Measurements from ENCODE around the gene PTPN20.

PTPN20 gene

DNA sequence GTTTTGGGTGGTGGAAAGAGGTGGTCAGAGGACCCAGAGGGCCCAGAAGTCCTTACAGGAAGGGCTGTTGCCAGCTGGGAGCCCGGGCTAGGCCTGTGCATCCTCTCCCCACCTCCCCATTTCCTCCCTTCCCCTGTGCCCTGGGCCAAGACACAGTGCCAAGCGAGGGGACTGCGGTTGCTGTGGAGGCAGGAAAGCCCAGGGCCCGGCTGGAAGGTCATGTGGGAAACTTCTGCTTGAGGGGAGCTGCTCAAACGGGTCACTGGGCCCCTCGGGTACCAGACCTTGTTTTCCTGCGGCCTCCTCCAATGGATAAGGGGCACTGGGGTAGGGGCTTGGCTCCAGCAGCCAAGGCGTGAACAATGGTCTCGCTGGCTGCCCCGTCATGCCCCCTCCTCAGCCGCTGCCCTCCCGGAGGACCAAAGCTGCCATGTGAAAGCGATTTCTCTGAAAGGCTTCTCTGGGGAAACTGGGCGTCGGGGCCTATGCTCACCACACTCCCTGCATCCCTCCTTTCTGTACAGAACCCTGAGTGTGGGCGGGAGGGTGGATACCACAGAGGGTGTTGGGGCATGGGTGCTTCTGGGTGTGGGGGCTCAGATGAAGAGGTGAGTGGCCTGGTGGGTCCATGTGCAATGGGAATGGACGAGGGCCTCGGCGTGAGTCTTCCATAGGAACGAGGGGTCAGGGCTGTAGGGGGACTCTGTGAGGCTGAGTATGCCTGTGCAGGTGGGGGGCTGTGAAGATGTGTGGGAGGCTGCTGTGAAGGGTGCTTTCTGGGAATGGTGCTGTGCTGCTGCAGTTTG lies 135.3 kb downstream of the PTPN20 start:
- DNase-seq (ENCODE audit: low read depth in 1 of 2, low spot score in 1 of 2) = no peak

- DNase-seq (ENCODE audit: low read depth in 1 of 2, low spot score in 1 of 2) = no peak
Measured at GRCh38 chr10:47047127-47047504, 135.9 kb downstream of the PTPN20 start.

GRCh38 chr10:47047577-47048525 lies 136.6 kb downstream of the PTPN20 start:
- DNase-seq (ENCODE audit: low read depth in 1 of 2, low spot score in 1 of 2) = peak; percentile 59 to 74

GRCh38 chr10:47048526-47048905 lies 137.3 kb downstream of the PTPN20 start:
- no peak for DNase-seq (ENCODE audit: low read depth in 1 of 2, low spot score in 1 of 2)

DNA sequence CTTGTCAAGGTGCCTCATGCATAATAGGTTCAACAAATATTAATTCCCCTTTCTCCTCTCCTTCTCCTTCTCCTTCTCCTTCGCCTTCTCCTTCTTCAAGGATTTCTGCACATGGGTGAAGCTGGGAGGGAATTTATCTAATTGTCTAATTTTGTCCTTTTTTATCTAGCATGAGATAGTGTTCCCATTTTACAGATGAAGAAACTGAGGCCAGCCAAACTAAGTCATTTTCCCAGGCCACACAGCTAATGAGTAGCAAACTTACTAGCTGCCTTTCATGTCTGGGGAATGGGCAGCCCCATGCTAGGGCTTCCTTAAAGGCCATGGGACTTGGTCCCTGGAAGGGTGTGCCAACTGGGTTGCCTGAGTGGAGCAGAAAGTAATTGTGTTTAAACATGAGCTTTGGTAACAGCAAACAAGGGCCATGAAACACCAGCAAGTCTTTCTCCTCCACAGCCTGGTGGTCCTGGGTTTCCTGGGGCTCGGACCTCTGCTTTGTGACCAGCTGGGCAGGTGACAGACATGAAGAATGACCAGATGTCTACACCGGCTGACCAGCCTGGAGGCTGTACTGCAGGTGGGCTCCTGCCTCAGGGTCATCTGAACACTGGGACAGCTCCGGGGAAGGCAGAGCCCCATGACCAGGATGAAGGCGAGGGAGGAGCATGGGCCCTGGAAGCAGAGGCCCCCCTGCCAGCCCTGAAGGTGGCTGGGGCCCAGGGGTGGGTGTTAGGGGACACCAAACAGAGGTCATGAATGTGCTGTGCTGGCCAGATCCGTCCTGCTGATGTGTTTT lies 138.0 kb downstream of the PTPN20 start:
- no peak for DNase-seq (ENCODE audit: low read depth in 1 of 2, low spot score in 1 of 2)

GRCh38 chr10:47049906-47050305 lies 138.7 kb downstream of the PTPN20 start:
- no peak for DNase-seq (ENCODE audit: low read depth in 1 of 2, low spot score in 1 of 2)

DNA sequence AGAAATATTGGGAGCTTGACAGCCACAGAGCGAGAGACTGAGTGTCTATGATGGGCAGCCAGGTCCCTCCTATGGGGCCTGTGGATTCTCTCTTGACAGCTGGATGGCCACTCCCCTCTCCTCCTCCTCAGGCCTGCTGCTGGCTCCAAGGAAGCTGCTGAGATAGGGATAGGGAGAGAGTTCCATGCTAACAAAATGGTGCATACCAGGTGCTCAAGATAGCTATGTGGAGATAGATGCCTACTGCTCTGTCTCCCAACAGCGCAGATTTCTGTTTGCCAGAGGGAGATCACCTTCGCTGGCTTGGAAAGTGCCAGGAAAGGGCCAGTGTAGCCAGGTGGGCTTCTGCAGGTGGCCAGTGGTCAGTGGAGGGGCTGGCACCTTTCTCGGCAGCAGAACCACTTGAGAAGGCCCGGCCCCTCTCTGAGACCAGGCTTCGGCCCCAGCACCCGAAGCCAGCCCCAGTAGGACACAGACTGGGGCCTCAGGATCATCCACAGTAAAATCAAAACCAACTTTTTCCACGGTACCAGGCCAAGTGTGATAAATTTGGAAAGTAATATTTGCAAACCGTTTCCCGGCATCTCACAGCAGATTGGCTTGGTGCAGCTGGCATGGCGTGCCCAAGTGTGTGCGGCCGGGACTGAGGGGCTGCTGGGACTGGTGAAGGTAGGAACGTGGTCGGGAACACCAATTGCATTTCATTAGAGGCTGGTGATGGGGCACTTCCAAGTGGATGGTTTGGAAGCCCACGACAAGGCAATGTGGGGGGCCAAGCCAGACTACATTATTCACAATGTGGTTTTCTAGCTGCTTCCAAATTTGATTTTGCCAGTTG lies 139.6 kb downstream of the PTPN20 start:
- no peak for DNase-seq (ENCODE audit: low read depth in 1 of 2, low spot score in 1 of 2)

DNA sequence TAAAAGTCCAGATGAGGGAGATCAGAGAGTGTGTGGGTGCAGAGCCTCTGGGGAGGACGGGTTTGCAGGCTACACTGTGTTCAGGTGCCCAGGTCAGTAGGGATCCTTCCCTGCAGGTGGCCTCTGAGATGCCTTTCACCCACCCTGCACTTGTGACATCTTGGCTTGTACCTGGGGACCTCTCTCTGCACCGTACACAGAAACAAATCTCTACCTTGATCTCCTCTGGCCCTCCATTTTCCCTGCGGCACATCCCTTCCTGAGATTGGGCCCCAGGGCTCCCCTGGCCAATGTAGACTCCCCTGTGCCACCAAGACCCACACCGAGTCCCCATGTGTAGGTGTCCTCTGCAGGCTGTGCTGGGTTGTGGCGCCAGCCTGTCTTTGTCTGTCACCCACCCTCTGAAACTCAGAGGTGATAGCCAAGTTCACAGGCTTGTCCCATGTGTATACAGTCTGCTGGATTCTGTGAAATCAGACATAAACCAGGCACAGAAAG lies 140.6 kb downstream of the PTPN20 start:
- DNase-seq (ENCODE audit: low read depth in 1 of 2, low spot score in 1 of 2) = no peak
